Stimulated activated CD4-positive, alpha-beta T cell treated with anti-CD3 and anti-CD28 coated beads, Interleukin-4, amount 100 ng/mL, for 48 hours (primary cell): Measurements from ENCODE around the gene ZNF598.

Experiments used
- DNase-seq, 2 donors: peaks; one replicate each; pipeline ENCODE4 v3.0.0-alpha.2; 2020; ENCODE audit warnings: low read depth in 2 of 2

Gene ZNF598

DNA sequence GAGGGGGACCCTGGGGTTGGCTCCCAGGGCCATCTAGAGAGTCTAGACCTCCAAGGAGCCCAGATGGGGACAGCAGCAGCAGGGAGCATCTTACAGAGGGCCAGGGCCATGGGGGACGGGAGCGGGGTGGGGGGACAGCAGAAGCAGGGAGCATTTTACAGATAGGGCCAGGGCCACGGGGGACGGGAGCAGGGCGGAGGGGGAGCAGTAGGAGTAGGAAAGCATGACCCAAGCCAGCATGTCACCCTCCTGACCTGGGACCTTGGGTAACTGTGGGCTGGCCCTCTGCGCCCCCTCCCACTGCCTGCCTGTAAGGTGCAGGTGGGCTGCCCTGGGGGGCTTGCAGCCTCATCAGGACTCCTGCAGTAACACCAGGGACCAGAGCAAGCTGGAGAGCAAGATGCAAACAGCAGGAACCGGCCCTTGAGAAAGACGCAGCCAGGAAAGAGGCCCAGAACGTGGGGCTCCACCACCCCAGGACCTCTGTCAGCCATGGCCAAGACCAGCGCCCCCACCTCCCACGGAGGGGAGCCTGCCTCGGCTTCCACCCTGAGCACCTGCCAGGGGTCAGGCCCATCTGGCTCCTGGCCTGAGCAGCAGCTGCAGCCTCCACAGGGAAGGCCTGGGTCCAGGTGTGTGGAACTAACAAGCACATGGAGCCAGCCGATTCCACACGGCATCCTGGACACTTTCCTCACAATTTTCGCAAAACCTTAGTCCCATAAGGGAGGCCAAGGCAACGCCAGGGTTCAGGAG lies 2.4 kb downstream of the ZNF598 start:
- no peak for DNase-seq

DNA sequence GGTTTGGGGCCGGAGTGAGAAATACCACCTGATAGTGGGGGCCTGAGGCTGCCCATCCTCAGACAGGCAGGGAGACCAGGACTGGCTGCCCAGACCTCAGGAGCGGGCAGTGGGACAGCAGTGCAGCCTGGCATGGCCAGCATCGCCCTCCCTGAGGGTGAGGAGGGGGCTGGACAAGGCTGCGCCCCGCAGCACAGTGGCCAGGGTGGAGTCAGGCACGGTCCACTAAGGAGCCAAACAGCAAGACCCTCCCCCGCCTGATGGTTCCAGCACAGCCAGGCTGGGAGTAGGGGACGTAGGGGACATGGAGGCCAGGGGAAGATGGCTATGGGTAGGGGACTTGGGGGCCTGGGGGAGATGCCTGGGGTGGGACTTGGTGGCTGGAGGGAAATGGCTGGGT lies 3.3 kb downstream of the ZNF598 start:
- no peak for DNase-seq

- no peak for DNase-seq
Observed at GRCh38 chr16:2005646-2006045, 4.0 kb downstream of the ZNF598 start.

DNA sequence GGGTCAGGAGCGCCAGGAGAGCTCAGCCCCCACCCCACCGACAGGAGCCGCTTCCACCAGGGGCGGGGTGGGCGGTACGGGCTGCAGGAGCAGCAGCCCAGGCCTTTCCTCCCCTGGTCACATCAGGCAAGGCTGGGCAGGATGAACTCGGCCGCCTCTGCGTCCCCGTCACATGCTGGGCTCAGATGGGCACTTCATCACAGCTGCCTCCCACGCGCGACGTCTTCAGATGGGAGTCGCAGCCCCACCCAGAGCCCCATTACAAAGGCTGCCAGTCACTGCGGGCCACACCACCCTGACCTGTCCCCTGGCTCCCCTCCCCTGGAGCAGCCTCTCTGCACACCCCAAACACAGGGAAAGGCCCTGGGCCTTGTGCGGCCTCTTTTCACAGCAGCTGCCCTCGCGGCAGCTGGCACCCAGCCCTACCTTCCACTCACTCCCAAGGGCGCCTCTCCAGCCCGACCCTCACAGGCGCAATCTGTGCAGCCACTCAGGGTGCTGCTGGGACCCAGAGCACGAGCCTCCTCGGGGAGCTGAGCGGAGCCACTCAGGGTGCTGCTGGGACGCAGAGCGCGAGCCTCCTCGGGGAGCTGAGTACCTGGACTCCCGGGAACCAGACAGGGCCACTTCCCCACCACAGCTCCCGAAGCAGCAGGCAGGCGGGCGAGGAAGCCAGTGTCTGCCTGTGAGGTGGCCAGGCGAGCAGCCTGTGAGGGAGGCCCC lies 4.7 kb downstream of the ZNF598 start:
- no peak for DNase-seq

- DNase-seq, result peak; percentile 89 to 93
Observed at GRCh38 chr16:2003827-2004641, 5.6 kb downstream of the ZNF598 start.

DNA sequence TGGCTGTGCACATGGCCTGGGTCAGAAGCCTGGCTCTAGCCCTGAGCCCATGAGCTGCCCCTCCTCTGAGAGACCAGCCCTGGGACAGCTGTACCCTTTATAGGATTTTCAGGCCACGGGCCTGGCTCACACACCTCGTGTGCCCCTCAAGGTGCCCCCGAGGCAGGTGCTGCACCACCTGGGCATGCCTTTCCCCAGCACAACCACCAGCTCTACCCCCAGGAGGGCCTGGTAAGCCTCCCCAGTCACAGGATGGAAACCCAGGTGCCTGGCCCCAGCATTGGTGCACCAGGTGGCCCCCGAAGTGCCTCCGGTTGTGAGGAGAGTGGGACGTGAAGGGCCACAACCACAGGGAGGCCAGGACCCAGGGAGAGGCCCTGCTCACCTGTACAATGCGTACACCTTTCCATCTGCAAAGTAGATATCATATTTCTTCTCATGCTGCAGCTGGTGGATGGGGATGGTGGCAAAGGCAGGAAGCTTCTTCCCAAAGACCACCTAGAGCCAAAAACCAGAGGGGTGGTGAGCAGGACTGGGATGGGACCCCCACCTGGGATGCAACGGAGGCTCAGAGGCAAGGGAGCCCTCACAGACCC lies 6.3 kb downstream of the ZNF598 start:
- no peak for DNase-seq

GRCh38 chr16:2002406-2003230 lies 7.0 kb downstream of the ZNF598 start:
- no peak for DNase-seq

GRCh38 chr16:2001456-2002355 lies 7.9 kb downstream of the ZNF598 start:
- no peak for DNase-seq

DNA sequence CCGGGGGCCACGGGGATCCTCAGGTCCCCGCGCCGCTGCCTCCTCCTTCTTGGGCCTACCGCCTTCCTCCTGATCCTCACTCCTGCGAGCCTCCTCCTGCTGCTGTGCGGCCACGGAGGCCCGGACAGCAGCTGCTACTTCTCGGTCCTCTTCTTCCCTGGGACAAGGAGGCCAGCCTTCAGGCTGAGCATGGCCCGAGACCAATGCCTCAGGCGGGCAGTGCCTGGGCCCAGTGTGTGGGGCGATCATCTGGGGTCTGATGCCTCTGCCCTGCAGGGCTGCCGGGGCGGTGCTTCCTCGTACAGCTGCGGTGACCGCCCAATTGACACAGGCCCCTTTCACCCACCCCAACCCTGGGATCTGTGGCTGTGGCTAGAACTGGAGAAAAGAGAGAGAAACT lies 8.6 kb downstream of the ZNF598 start:
- DNase-seq, result no peak

GRCh38 chr16:1999866-2000514 lies 9.6 kb downstream of the ZNF598 start:
- DNase-seq, result no peak

DNA sequence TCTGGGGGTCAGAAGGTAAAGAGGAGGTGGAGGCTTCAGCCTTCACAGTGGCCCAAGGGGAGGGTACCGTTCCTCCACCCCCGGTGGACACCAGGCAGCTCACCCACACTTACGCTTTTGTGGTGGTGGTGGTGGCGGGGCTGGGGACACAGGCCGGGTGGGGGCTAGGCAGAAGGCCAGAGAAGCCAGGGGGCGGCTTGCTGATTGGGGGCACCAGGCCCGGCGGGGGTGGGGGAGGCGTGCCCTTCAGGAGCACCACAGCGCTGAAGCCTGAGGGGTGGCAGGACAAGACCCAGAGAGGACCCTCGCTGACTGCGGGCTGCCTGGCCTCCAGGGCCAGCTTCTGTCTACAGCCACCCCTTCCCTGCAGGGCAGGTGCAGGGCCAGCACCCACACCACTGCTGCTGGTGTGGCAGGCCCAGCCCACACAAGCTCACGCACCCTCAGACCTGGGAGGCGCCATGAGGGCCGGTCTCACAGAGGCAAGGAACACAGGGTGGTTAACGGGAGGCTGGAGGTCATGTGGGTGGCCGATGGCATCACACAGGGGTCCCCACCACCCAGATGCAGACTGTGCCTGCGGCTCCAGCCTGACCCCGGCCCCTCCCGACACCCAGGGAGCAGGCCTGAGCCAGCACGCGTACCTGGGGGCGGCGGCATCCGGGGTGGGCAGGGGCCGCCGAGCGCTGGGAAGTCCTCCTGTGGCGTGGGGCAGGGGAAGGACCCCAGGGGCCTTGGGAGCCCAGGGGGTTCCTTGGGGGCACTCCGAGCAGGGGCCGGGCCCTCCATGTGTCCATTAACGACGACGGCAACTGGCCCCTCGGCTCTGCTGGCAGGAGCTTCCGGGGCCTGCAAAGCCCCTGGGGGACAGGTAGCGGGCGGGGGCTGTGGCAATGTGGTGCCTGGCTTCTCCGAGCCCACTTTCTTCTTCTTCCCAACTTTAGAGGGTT lies 10.5 kb downstream of the ZNF598 start:
- no peak for DNase-seq

DNA sequence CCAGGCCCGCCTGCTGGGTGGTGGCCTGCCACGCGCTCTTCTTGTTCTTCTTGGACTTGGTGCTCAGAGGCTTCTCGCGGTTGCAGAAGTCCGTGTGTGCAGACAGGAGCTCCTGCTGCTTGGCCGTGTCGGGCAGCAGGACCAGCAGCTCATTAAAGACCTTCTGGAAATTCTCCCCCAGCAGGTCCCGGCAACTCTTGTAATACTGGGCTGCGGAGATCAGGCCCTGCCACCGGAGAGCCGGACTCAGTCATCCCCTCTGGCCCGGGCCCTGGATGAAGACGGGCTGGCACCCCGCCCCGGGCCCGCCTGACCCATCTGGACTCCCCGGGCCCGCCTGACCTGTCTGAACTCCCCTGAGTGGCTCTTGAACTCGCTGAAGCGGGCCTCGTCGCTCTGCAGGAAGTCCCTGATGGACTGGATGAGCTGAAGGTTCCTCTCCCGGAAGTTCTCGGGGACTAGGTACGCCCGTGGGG lies 11.2 kb downstream of the ZNF598 start:
- no peak for DNase-seq

DNA sequence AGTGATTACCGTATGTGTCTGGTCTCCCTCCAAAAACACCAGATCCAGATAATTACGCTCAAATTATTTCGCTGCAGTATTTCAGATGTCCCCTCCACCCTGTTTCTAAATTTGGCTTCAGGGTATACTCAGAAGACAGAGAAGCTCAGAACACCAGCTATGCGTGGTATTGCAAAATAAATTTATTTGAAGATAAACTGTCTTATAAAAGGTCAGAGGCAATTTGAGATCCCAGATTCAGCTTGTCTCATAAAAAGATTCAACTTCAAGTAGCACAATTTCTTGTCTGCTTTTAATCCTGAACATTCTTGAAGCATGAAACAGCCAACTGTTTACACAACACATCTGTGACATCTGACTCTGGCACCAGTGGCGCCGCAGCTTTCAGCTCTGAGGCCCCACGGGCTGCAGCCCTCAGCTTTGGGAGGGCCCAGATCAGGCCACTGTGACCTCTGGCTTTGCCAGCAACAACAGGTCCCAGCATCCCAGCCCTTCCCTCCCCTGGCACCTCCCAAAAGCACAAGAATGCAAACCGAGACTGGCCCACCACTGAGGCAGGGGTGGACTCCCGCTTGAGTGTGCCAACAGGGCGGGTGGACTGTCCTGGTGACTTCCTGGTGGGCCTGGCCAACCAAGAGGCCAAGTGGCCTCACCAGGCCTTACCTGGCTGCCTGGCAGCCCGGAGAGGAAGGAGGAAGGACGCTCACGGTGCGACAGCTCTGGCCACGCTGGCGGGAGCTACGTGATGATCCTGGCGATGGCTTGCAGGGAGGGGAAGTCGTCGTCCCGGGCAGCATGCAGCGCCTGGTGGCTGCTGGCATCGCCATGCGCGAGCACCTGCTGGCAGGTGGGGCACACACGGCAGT lies 11.9 kb downstream of the ZNF598 start:
- DNase-seq, result no peak

GRCh38 chr16:1993731-1994131 lies 15.9 kb downstream of the ZNF598 start:
- no peak for DNase-seq

GRCh38 chr16:1992704-1993317 lies 16.8 kb downstream of the ZNF598 start:
- no peak for DNase-seq

GRCh38 chr16:1991948-1992703 lies 17.5 kb downstream of the ZNF598 start:
- DNase-seq, result peak; percentile 95 to 99
